Urothelium cell line (cell line): ENCODE measurements around the gene MTR.

Experiments
- DNase-seq: peaks from one replicate; pipeline ENCODE4 v3.0.0; 2011; ENCODE audit warnings: low spot score, mixed read lengths
- FAIRE-seq: peaks from 2 replicates; lab custom pipeline; 2011; peaks lifted over from hg19 to GRCh38; lab: Jason Lieb, UNC

Gene MTR

DNA sequence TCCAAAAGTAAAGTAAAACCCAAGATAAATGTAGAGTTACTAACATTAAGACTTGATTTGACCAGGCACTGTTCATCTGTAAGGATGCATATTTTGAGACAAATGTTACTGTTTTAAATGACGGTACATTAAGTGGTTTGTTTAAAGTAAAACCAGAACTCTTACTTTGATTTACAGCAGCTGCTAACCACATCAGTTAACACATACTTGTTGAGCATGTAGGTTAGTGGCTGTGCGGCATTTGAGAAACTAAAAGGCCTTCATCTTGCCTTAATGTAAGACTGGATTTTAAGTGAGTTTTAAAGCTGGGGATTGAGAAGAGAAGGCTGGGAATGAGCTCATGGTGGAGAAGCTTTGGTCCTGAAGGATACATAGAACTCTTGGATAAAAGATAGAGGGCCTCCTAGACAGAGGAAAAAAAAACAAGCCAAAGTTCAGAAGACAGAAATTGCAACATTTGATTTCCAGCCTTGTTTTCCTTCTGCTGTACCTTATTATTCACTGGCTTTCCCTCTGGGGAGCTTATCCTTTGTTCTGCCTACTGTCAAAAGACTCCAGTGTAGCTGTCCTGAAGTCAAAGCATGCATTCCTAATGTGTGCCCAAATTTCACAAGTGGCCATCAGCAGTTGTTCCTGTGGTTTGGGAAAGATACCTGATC is 66.6 kb downstream of the MTR start:
- FAIRE-seq (no peak), DNase-seq (no peak)

GRCh38 chr1:236862219-236862591 is 67.1 kb downstream of the MTR start:
- DNase-seq: no peak
- no peak for FAIRE-seq

DNA sequence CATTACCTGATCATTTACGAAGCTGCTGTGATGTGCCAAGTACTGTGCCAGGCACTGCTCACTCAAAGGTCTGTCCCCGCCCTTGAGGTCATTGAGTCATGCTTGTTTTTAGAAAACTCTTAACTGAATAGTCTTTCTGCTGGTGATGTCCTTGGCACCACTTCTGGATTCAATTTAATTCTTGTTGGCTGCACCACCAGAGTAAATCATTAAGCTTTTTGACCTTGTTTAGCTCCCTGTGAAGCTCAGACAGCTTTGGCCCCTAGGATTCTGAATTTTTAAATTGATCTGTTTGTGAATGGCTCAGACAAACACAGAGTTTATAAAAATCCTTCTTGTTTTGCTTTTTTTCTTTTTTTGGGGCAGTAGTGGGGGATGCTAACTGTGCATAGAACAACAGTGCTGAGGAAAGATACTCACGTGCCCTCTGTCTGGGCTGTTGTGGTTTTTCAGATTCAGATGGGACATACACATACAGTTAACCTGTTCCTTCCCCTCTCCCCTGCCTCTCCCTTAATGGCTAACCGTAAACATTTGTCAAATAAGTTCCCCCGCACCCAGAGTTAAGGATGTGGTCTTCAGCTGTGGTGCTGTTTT is 67.6 kb downstream of the MTR start:
- no peak for FAIRE-seq
- DNase-seq: no peak

- FAIRE-seq (no peak), DNase-seq (no peak)
Measured at GRCh38 chr1:236864211-236864610, 69.1 kb downstream of the MTR start.

DNA sequence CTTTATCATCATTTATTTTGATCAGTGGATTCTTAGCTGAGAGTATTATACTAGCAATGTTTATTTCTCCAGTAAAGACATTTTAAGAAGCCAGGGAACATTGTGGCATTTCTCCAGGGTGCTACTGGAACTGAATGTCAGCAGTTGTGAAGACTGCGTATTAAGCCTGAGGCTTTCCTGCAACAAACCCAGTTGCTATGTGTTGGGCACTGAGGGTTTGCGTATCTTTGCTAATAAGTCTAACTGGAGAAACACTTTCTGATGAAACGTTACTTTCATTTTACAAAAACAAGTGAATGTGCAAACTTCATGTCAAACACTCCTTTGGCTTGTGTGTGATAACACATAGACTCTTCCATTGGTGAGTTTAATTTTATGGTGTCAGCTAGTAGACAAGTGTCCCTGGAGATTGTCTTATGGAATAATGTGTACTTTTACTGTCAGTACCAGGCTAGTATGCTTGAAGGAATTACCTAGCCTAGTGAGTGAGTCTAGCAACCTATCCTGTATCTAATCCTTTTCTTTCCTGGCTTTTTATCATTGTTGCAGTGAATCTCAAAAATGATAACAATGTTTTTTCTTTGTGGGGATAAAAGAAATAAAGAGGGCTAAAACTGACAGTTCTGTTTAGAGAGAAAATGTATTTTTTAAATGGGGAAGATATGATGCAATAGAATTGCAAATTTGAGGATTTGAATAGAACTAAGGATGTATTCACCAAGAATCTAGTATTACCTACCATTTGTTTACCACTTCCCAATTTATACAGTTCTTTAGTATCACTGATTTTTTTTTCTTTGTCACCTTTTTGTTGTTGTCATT is 70.1 kb downstream of the MTR start:
- no peak for FAIRE-seq

GRCh38 chr1:236865818-236866155 is 70.7 kb downstream of the MTR start:
- FAIRE-seq: no peak
- DNase-seq: no peak

More for the DNA sequence above, 70.1 kb downstream of the MTR start:
- no peak for DNase-seq

- FAIRE-seq (no peak), DNase-seq (peak; percentile 60)
Measured at GRCh38 chr1:236868625-236869467, 73.8 kb downstream of the MTR start.

GRCh38 chr1:236869911-236870310 is 74.8 kb downstream of the MTR start:
- DNase-seq (no peak), FAIRE-seq (no peak)

DNA sequence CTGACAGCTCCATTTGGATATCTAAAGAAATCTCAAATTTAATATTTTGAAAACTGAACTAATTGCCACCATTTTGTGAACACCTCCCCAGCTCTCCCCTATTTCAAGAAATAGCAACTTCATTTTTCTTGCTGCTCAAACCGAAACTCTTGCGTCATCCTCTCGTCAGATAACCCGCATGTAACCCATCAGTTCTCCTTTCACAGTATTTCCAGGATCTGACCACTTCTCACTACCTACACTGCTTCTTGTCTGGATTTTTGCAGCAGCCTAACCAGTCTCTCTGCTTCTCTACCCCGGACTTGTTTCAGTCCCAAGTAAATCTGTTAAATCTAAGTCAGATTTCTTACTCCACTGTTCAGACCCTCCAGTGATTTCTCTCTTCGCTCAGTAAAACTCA is 75.6 kb downstream of the MTR start:
- FAIRE-seq (no peak), DNase-seq (no peak)

DNA sequence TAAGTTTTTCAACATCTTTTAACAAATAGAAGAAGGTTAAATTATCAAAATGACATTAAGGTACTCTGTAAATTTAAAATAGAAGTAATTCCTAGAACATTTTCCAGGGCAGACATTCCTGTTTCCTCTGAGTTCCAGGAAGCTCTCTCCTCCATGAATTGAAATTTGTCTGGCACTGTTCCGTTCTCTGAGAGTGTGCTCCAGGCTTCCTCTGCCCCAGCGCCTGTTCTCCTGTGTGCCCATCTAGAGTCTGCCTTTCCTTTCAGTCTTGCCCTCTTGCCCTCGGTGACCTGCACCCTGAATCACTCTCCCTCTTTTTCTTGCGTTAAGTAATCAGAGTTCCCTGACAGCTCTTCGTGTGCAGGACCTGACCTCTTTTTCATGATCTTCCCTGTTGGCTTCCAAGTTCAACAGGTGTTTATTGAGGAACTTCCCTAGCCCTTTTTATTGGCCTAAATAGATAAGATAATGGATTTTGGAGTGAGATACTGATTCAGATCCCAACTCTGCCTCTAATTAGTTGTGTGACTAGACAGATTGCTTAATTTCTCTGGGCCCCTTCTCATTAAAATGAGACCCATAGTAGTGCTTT is 77.1 kb downstream of the MTR start:
- DNase-seq: no peak
- no peak for FAIRE-seq

- DNase-seq (no peak), FAIRE-seq (no peak)
Measured at GRCh38 chr1:236875975-236876374, 80.9 kb downstream of the MTR start.

GRCh38 chr1:236877661-236878060 is 82.6 kb downstream of the MTR start:
- DNase-seq: no peak
- no peak for FAIRE-seq

DNA sequence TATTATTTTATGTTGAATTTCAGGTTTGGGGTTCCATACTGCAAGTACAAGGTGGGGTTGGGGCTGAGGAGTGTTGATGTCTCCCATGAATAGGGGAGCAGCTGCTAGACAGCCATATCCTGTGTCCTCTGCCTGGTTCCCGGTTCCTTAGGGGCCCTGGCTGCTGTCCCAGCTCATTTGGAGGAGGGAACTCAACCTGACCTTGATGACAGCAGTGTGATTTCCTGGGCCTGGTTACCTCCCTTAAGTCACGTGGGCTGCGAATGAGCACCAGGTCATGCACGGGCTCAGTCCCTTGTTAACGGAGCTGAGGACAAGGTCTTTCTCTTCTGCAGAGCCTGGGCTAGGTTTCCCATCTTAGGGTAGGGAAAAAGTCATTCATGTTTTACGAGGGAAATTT is 85.1 kb downstream of the MTR start:
- FAIRE-seq (no peak), DNase-seq (no peak)

DNA sequence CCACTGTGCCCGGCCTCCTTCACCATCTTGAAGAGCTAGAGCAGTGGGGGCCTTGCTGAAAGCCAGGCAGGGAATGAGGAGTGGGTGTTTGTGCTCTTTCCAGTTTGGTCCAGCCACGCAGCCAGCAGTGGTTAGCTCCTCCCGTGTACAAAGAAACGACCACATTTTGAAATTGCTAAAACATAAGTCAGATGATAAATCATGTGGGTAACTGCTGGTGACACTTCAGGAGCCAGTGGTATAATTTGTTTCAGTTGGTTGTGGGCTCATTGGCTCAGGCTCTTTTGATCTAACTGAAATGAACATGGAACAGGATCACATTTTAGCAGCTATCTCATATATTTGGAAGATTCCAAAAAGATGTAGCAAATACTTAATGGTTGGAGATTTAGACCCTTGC is 87.6 kb downstream of the MTR start:
- FAIRE-seq (no peak), DNase-seq (no peak)

DNA sequence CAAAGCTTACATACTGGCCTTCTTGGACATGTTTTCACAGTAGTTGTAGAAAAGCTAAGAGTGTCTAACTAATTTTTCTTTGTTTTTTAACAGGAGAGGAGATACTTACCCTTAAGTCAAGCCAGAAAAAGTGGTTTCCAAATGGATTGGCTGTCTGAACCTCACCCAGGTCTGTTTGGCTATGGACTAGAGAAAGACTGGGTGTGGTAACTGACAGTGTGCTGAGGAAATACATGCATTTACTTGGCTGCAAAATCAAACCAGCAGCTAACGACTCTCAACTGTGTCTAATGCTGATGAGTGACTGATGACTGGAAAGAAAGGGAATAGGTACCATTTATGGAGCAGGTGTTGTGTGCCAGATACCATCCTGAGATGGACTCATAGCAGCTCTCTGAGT is 91.1 kb downstream of the MTR start:
- DNase-seq (no peak), FAIRE-seq (no peak)

DNA sequence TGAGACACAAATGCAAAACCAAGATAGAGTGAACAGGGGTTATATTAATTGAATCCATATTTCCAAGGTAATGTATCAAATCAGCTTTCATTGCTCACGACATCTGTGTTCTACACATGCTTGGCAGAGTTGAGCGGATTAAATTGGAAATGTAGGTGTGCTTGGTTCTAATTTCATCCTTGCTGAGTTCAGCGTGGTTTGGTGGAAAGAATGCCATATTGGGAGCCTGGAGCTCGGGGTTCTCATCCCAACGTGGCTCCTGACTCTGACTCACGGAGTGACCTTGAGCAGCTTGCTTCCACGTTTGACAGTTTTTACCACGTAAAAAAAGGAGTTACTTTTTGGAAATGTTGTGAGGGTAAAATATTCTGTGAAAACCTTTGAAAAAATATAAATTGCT is 92.0 kb downstream of the MTR start:
- DNase-seq: no peak
- no peak for FAIRE-seq

DNA sequence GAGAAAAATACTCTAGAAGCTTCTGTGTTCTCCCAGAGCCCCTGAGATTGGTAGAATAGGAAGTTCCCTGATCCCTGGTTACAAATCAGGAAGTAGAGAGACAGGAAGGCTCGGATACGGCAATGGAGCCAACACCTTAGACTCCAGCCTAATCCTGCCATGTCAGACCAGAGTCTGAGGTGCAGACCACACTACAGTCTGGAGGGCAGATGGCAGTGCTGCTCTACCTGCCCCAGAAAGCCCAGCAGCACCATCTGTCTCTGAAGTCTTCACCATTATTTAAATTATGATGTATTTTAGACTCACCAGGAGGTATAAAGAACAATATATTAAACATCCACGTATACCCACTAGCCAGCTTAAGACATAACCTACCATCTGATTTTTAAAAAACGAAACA is 93.0 kb downstream of the MTR start:
- FAIRE-seq (no peak), DNase-seq (no peak)

DNA sequence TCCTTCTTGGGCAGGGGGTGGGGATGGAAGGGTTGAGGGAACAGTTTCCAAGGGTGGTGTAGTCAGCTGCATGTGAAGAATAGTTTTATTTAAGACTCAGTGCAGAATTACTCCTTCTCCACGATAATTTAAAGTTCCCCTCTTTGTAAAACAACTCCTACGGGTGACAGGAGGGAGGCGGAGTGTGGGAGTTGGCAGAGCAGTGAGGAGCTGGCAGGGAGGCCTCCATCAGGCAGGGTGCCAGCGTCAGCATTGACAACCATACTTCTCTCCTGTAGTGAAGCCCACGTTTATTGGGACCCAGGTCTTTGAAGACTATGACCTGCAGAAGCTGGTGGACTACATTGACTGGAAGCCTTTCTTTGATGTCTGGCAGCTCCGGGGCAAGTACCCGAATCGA is 93.8 kb downstream of the MTR start:
- FAIRE-seq (no peak), DNase-seq (no peak)

GRCh38 chr1:236890152-236891056 is 95.3 kb downstream of the MTR start:
- FAIRE-seq (no peak), DNase-seq (no peak)
